Measurements from ENCODE around the gene USP13. TPM values are rescaled to one million over a fixed set of nuclear protein-coding genes. Genes with fewer than 3 reads are reported as not detected.
A peak's percentile ranks its signal among the peaks of the same experiment; 100 is the strongest.

Gene USP13
- total RNA-seq, 6 experiments from 2014 or later: 17.1 to 25.0 (median 21.5) TPM

GRCh38 chr3:179719048-179719734 is 66.4 kb downstream of the USP13 start:
- TF ChIP-seq, protein P1, sequence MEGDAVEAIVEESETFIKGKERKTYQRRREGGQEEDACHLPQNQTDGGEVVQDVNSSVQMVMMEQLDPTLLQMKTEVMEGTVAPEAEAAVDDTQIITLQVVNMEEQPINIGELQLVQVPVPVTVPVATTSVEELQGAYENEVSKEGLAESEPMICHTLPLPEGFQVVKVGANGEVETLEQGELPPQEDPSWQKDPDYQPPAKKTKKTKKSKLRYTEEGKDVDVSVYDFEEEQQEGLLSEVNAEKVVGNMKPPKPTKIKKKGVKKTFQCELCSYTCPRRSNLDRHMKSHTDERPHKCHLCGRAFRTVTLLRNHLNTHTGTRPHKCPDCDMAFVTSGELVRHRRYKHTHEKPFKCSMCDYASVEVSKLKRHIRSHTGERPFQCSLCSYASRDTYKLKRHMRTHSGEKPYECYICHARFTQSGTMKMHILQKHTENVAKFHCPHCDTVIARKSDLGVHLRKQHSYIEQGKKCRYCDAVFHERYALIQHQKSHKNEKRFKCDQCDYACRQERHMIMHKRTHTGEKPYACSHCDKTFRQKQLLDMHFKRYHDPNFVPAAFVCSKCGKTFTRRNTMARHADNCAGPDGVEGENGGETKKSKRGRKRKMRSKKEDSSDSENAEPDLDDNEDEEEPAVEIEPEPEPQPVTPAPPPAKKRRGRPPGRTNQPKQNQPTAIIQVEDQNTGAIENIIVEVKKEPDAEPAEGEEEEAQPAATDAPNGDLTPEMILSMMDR (IDR thresholded peaks at IDR 0.05): no peak
- no peaks in the 10 kb centered on the region for H3K9me3 Mint-ChIP-seq
- peaks cover 12% of the 10 kb centered on the region for H3K36me3 Mint-ChIP-seq (ENCODE audit: low read depth)
- H3K4me1 Mint-ChIP-seq (ENCODE audit: low read depth): peaks cover 51% of the 10 kb centered on the region
- no peak overlapping the region for H3K27ac Mint-ChIP-seq
- no peaks in the 10 kb centered on the region; the same call in 1 of the 2 replicates for H3K27me3 Mint-ChIP-seq (ENCODE audit: insufficient read depth)
- H3K4me3 Mint-ChIP-seq: no peak overlapping the region
- no peak for DNase-seq

- no peaks in the 10 kb centered on the region for H3K9me3 Mint-ChIP-seq
Observed at GRCh38 chr3:179720196-179720595, 67.4 kb downstream of the USP13 start.

DNA sequence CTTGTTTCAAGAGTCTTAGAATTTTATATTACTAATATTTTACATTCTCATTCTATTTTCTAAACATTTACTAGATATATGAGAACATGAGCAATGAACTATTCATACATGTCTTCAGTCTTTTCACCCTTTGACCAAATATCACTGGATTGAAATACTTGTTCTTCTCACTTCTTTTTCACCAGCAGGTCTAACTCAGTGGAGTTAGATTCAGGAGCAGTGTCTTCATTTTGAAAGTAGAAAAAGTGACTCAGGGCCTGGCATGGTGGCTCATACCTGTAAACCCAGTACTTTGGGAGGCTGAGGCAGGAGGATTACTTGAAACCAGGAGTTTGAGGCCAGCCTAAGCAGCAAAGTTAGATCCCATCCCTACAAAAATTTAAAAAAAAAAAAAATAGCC is 70.8 kb downstream of the USP13 start:
- Mint-ChIP-seq H3K36me3 (ENCODE audit: low read depth) (peaks cover 27% of the 10 kb centered on the region), H3K4me3 (no peak overlapping the region), H3K4me1 (ENCODE audit: low read depth) (peaks cover 7% of the 10 kb centered on the region), H3K9me3 (no peaks in the 10 kb centered on the region), H3K27ac (no peak overlapping the region), H3K27me3 (ENCODE audit: insufficient read depth) (no peaks in the 10 kb centered on the region)
- TF ChIP-seq, protein P1 (IDR thresholded peaks at IDR 0.05): no peak
- no peak for DNase-seq

More at GRCh38 chr3:179720196-179720595, 67.4 kb downstream of the USP13 start:
- Mint-ChIP-seq H3K4me1 (ENCODE audit: low read depth) (peaks cover 41% of the 10 kb centered on the region), H3K27me3 (ENCODE audit: insufficient read depth) (no peaks in the 10 kb centered on the region), H3K36me3 (ENCODE audit: low read depth) (peaks cover 15% of the 10 kb centered on the region), H3K27ac (peak overlapping the region; percentile 25; the same call in 1 of the 2 replicates), H3K4me3 (no peak overlapping the region)
- TF ChIP-seq, protein P1 (IDR thresholded peaks at IDR 0.05): no peak
- no peak for DNase-seq

GRCh38 chr3:179726075-179726699 is 73.3 kb downstream of the USP13 start:
- H3K4me1 Mint-ChIP-seq (ENCODE audit: low read depth): no peaks in the 10 kb centered on the region
- H3K36me3 Mint-ChIP-seq (ENCODE audit: low read depth): peaks cover 32% of the 10 kb centered on the region
- TF ChIP-seq, protein P1 (IDR thresholded peaks at IDR 0.05): no peak

GRCh38 chr3:179729086-179729485 is 76.2 kb downstream of the USP13 start:
- TF ChIP-seq, protein P1 (IDR thresholded peaks at IDR 0.05): no peak
- peaks cover 17% of the 10 kb centered on the region for H3K4me1 Mint-ChIP-seq (ENCODE audit: low read depth)
- no peak overlapping the region for H3K4me3 Mint-ChIP-seq
- H3K27me3 Mint-ChIP-seq (ENCODE audit: insufficient read depth): no peaks in the 10 kb centered on the region; the same call in 1 of the 2 replicates
- peaks cover 38% of the 10 kb centered on the region for H3K36me3 Mint-ChIP-seq (ENCODE audit: low read depth)
- H3K27ac Mint-ChIP-seq: no peak overlapping the region
- H3K9me3 Mint-ChIP-seq: no peaks in the 10 kb centered on the region
- DNase-seq: no peak

More at GRCh38 chr3:179726075-179726699, 73.3 kb downstream of the USP13 start:
- Mint-ChIP-seq H3K27ac (no peak overlapping the region; the same call in 1 of the 2 replicates), H3K4me3 (no peak overlapping the region), H3K27me3 (ENCODE audit: insufficient read depth) (no peaks in the 10 kb centered on the region), H3K9me3 (no peaks in the 10 kb centered on the region)
- DNase-seq: no peak
